GM18868 (cell line): ENCODE results near the gene CALML6.

Source experiments
- ATAC-seq: cut with Tn5 transposase; IDR thresholded peaks from one replicate; pipeline ENCODE4 v1.9.1; 2021; ENCODE audit warnings: mild to moderate bottlenecking, moderate library complexity; ENCODE audit not compliant: unreplicated experiment

The CALML6 gene

DNA sequence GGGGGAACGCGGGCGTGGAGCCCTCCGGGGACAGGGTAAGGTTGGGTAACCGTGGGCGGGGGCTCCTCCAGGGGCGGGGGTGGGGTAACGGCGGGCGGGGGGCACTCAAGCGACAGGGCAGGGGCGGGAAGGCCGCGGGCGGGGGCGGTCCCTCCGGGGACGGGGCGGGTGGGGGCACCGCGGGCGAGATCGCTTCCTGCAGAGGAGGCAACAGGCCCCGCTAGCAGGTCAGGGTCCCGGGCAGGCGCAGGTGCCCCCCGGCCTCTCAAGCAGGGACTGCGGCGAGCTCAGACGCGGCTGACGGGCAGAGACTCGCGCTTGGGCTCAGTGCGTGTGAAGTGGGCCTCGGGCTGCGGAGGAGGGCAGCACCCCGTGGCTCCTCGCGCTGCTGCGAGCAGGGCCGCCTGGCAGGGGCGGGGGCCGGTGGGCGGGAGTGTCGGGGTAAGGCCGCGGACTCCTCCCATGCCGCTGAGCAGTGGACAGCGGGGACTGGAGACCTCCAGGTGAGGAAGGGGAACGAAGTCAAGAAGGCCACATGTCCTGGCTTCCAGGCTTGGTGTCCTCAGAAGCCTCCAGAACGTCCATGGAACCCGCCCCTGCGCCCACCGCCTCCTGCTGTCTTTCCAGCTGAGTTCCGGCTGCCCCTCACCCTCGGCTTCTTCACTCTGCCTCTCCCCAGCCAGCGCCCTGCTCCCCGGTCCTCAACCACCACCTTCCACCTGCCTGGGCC is 23.5 kb upstream of the CALML6 start:
- peak; percentile 22 for ATAC-seq

- no peak for ATAC-seq
These were observed 22.8 kb upstream of the CALML6 start for GRCh38 chr1:1892079-1892762.

- ATAC-seq = no peak
These were observed 22.3 kb upstream of the CALML6 start for GRCh38 chr1:1892763-1893120.

DNA sequence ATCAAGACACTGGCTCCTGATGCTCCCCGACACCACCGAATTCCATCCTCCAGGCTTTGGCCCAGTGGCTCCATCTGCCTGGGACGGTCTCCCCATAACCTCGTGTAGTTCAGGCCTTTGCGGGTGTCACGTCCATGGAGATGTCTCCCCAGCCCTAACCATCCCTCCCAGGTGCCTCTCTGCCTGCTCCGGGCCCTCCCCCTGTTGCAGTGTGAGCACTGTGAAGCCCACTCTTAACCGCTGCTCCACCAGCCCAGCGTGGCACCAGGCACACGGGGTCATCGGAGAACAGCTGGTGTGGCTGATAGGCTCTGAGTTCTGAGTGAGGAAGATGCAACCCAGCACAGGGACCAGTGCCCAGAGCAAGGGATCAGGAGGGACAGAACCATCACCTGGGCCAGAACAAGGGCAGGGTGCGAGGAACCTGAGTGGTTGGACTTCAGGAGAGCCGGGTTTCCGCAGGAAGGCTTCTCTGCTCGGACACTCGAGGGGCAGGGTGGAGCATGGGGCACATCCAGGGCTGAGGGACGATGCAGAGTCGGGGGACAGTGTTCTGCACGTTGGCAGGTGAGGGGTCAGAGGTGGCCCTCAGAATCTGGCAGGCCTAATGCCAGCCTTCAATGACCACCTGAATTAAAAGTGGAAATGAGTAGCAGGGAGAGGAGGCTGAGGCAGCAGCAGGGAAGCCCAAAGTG is 21.6 kb upstream of the CALML6 start:
- ATAC-seq = no peak

- ATAC-seq = no peak
These were observed 21.1 kb upstream of the CALML6 start for GRCh38 chr1:1893997-1894353.

DNA sequence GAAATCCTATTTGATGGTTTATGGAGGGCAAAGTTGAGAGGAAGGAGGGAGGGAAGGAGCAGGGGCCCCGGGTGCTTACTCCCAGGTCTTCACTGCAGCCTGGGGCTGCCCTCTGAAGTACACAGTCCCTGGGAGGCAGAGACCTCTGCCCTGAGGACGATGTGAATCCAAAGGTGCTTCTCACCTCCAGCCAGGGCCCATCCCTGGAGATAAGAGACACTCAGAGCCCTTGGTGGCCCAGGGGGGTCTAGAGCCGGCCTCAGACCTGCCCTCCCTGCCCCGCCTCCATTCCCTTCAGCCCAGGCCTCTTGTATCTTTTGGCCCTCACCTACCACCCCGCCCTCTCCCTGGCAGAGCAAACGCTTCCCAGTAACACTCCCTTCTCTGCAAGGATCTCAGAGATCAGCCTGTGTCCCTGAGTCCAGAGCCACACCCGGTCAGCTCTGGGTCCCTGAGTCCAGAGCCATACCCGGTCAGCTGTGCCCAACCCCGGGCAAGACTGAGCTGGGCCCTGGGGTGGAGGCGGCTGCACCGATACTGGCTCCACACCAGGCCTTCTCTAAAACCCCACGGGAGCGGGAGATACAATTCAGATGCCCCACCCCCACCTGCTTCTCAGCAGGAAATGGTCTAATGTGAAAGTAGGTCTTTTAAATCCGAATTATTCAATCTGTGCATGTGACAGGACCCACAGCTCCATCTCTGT is 20.6 kb upstream of the CALML6 start:
- no peak for ATAC-seq

DNA sequence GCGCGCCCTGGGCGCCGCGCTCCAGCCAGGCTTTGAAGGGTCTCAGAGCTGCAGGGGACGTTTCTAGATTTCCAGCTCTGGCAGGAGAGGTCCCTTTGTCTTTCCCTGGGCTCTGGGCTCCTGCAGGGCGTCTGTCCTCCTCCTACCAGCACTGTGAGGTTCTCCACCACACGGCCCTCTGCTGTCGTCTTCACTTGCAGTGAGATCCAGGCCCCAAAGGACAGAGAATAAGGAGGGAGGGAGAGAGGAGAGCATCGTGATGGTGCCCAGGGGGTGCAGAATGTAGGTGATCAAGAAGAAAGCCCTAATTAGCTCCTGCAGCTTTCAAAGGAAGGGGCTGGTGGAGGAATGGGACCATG is 20.0 kb upstream of the CALML6 start:
- no peak for ATAC-seq

DNA sequence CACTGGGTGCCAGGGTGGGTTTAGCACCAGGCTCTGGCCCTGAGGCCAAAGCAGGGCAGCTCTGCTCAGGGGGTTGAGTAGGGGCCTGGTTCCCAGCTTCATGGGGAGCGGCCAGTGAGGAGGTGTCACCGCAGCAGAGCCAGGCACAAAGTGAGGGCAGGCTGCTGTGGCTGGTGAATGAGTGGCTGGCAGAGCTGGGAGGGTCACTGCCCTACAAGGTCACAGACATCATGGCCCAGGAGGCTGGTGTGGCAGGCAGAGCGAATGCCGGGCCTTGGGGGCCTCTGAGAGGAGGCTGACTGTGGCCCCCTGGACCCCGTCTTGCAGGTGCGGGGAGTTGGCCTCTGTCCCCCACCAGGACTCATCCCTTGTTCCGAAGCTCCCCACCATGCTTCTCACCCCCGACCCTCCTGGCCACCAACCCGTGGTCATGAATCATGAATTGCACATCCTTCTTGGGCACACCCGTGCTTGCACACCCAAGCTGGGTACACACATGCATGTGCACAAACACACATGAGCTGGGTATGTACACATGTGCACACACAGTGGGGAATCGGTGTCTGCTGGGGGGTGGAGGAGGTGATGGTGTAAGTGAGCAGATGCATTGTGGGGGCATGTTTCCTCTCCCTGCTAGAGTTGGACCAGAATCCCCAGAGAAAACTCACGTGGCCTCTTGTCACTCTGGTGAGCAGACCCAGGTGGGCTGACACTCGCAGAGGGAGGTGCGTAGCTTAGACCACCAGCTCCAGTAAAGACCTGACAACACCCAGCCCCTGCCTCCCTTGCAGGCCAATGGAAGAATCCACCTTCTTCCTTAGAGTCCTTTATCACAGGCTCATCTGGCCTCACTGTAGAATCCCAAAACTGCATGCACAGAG is 19.4 kb upstream of the CALML6 start:
- ATAC-seq = no peak

DNA sequence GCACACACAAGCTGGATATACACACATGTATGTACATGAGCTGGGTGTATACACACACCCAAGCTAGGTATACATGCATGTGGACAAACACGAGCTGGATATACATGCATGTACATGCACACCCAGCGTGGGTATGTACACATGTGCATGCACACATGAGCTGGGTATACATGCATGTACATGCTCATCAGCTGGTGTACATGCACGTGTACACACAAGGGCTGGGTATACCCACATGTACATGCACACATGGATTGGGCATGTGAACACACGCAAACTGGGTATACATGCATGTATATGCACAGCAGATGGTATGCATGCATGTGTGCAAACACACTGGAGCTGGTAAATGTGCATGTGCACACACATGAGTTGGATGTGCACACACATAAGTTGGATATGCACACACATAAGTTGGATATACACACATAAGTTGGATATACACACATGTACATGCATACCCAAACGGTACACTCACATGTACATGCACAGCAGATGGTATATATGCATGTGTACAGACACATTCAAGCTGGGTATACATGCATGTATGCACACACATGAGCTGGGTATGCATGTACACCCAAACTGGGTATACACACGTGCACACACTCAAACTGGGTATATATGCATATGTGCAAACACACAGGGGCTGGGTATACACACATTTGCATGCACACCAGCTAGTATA is 16.7 kb upstream of the CALML6 start:
- ATAC-seq = no peak

DNA sequence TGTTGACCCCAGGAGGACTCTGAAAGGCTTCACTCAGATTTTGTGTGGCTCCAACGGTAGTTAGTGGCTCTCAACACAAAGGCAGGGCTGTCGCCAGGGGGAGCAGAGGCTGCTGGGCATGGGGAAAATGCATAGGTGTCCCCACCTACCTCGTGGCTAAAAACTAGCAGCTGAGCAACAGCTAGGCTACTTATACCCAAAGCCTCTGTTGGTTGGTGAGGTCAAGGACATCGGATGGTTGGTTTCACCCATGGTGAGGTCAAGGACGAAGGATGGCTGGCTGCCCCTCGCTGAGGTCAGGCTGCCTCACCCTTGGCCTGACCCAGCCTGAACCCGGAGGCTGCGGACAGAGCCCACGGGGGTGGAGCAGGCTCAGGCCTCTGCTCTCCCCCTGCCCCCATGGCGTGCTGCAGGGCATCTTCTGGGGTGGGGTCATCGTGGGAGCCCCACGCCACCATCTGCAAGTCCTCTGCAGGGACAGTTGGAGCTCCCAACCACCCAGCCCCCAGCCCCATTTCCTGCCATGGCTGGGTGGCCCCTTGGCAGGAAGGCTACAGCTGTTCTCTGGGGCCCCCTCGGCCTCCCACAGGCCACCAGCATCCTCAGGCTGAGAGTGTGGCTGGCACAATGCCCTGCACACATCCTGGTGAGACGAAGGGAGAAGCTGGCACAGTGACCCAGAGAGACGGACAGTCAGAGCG is 15.6 kb upstream of the CALML6 start:
- ATAC-seq = no peak

DNA sequence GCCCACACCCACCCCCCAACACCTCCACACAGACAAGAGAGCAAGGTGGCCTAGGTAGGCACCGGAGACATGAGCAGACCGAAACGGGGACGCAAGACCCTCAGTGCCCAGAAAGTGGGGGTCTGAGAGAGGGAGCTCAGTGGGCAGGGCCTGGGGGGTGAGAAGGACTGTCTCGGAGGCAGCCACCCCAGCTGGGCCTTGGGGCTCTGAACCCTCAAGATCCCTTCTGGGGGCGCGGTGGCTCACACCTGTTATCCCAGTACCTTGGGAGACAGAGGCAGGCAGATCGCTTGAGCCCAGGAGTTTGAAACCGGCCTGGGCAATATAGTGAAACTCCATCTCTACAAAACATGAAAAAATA is 15.1 kb upstream of the CALML6 start:
- no peak for ATAC-seq

- no peak for ATAC-seq
These were observed 14.0 kb upstream of the CALML6 start for GRCh38 chr1:1900883-1901640.

- ATAC-seq = no peak
These were observed 13.3 kb upstream of the CALML6 start for GRCh38 chr1:1901641-1902294.

- no peak for ATAC-seq
These were observed 11.8 kb upstream of the CALML6 start for GRCh38 chr1:1903224-1903623.

GRCh38 chr1:1906185-1907097 is 8.6 kb upstream of the CALML6 start:
- no peak for ATAC-seq

GRCh38 chr1:1907098-1907736 is 7.8 kb upstream of the CALML6 start:
- no peak for ATAC-seq

DNA sequence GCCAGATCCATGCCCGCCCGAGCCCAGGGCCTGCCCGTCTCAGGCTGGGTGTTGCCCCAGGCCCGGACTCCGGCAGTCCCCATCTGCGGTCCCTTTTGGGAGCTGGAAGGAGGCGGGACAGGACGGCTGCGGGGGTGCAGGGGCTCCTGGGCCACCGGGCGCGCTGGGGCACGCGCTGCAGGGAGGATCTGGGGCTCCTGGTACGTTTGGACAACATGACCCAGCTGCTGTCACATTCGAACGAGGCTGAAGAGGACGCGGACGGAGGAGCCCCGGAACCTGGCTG is 6.6 kb upstream of the CALML6 start:
- peak; percentile 17 for ATAC-seq
